ENCODE measurements around the gene RNU1-4.
"Not testable (repeated sequence)": the region's sequence is repeated elsewhere in the genome, so short reads cannot be mapped to it uniquely, and the experiment has no call there.

Gene RNU1-4

GRCh38 chr1:16700138-16700895, 40.0 kb upstream of the RNU1-4 start:
- not testable (repeated sequence) for H3K27me3 ChIP-seq (ENCODE audit: insufficient read depth, low read length); H3K4me3 ChIP-seq (ENCODE audit: low read depth, low read length); H3K4me1 ChIP-seq (ENCODE audit: control insufficient read depth, insufficient read depth, low read length, unreplicated experiment); H3K36me3 ChIP-seq (ENCODE audit: insufficient read depth, low read length); H3K79me2 ChIP-seq (ENCODE audit: control insufficient read depth, insufficient read depth, low read length, unreplicated experiment); H2AFZ ChIP-seq (ENCODE audit: low read length, unreplicated experiment); H3K27ac ChIP-seq (ENCODE audit: low read depth, low read length)

GRCh38 chr1:16701189-16701588, 39.1 kb upstream of the RNU1-4 start:
- H3K27ac ChIP-seq (ENCODE audit: low read depth, low read length); H2AFZ ChIP-seq (ENCODE audit: low read length, unreplicated experiment); H3K4me1 ChIP-seq (ENCODE audit: control insufficient read depth, insufficient read depth, low read length, unreplicated experiment); H3K27me3 ChIP-seq (ENCODE audit: insufficient read depth, low read length); H3K79me2 ChIP-seq (ENCODE audit: control insufficient read depth, insufficient read depth, low read length, unreplicated experiment); H3K4me3 ChIP-seq (ENCODE audit: low read depth, low read length); H3K36me3 ChIP-seq (ENCODE audit: insufficient read depth, low read length): not testable (repeated sequence)

GRCh38 chr1:16702280-16702679, 38.0 kb upstream of the RNU1-4 start:
- H3K4me3 ChIP-seq (ENCODE audit: low read depth, low read length); H3K27ac ChIP-seq (ENCODE audit: low read depth, low read length); H3K36me3 ChIP-seq (ENCODE audit: insufficient read depth, low read length); H3K4me1 ChIP-seq (ENCODE audit: control insufficient read depth, insufficient read depth, low read length, unreplicated experiment); H3K79me2 ChIP-seq (ENCODE audit: control insufficient read depth, insufficient read depth, low read length, unreplicated experiment); H3K27me3 ChIP-seq (ENCODE audit: insufficient read depth, low read length); H2AFZ ChIP-seq (ENCODE audit: low read length, unreplicated experiment): not testable (repeated sequence)

GRCh38 chr1:16703141-16703540, 37.2 kb upstream of the RNU1-4 start:
- not testable (repeated sequence) for H3K4me1 ChIP-seq (ENCODE audit: control insufficient read depth, insufficient read depth, low read length, unreplicated experiment); H3K27me3 ChIP-seq (ENCODE audit: insufficient read depth, low read length); H2AFZ ChIP-seq (ENCODE audit: low read length, unreplicated experiment); H3K27ac ChIP-seq (ENCODE audit: low read depth, low read length); H3K4me3 ChIP-seq (ENCODE audit: low read depth, low read length); H3K36me3 ChIP-seq (ENCODE audit: insufficient read depth, low read length); H3K79me2 ChIP-seq (ENCODE audit: control insufficient read depth, insufficient read depth, low read length, unreplicated experiment)

- H3K79me2 ChIP-seq (ENCODE audit: control insufficient read depth, insufficient read depth, low read length, unreplicated experiment); H3K4me1 ChIP-seq (ENCODE audit: control insufficient read depth, insufficient read depth, low read length, unreplicated experiment); H2AFZ ChIP-seq (ENCODE audit: low read length, unreplicated experiment); H3K36me3 ChIP-seq (ENCODE audit: insufficient read depth, low read length); H3K27ac ChIP-seq (ENCODE audit: low read depth, low read length); H3K27me3 ChIP-seq (ENCODE audit: insufficient read depth, low read length); H3K4me3 ChIP-seq (ENCODE audit: low read depth, low read length): not testable (repeated sequence)
Observed at GRCh38 chr1:16703602-16704001, 36.7 kb upstream of the RNU1-4 start.

- not testable (repeated sequence) for H3K79me2 ChIP-seq (ENCODE audit: control insufficient read depth, insufficient read depth, low read length, unreplicated experiment); H3K36me3 ChIP-seq (ENCODE audit: insufficient read depth, low read length); H3K27me3 ChIP-seq (ENCODE audit: insufficient read depth, low read length); H3K4me1 ChIP-seq (ENCODE audit: control insufficient read depth, insufficient read depth, low read length, unreplicated experiment); H3K27ac ChIP-seq (ENCODE audit: low read depth, low read length); H3K4me3 ChIP-seq (ENCODE audit: low read depth, low read length); H2AFZ ChIP-seq (ENCODE audit: low read length, unreplicated experiment)
Observed at GRCh38 chr1:16704076-16704475, 36.2 kb upstream of the RNU1-4 start.

- not testable (repeated sequence) for H3K36me3 ChIP-seq (ENCODE audit: insufficient read depth, low read length); H2AFZ ChIP-seq (ENCODE audit: low read length, unreplicated experiment); H3K4me1 ChIP-seq (ENCODE audit: control insufficient read depth, insufficient read depth, low read length, unreplicated experiment); H3K79me2 ChIP-seq (ENCODE audit: control insufficient read depth, insufficient read depth, low read length, unreplicated experiment); H3K27me3 ChIP-seq (ENCODE audit: insufficient read depth, low read length); H3K4me3 ChIP-seq (ENCODE audit: low read depth, low read length); H3K27ac ChIP-seq (ENCODE audit: low read depth, low read length)
Observed at GRCh38 chr1:16704502-16705100, 35.7 kb upstream of the RNU1-4 start.

- H2AFZ ChIP-seq (ENCODE audit: low read length, unreplicated experiment); H3K79me2 ChIP-seq (ENCODE audit: control insufficient read depth, insufficient read depth, low read length, unreplicated experiment); H3K27me3 ChIP-seq (ENCODE audit: insufficient read depth, low read length); H3K36me3 ChIP-seq (ENCODE audit: insufficient read depth, low read length); H3K27ac ChIP-seq (ENCODE audit: low read depth, low read length); H3K4me1 ChIP-seq (ENCODE audit: control insufficient read depth, insufficient read depth, low read length, unreplicated experiment); H3K4me3 ChIP-seq (ENCODE audit: low read depth, low read length): not testable (repeated sequence)
Observed at GRCh38 chr1:16706302-16706701, 34.0 kb upstream of the RNU1-4 start.

- H3K27ac ChIP-seq (ENCODE audit: low read depth, low read length); H3K4me1 ChIP-seq (ENCODE audit: control insufficient read depth, insufficient read depth, low read length, unreplicated experiment); H3K27me3 ChIP-seq (ENCODE audit: insufficient read depth, low read length); H2AFZ ChIP-seq (ENCODE audit: low read length, unreplicated experiment); H3K79me2 ChIP-seq (ENCODE audit: control insufficient read depth, insufficient read depth, low read length, unreplicated experiment); H3K4me3 ChIP-seq (ENCODE audit: low read depth, low read length); H3K36me3 ChIP-seq (ENCODE audit: insufficient read depth, low read length): not testable (repeated sequence)
Observed at GRCh38 chr1:16707130-16708093, 32.9 kb upstream of the RNU1-4 start.

- H3K27ac ChIP-seq (ENCODE audit: low read depth, low read length); H2AFZ ChIP-seq (ENCODE audit: low read length, unreplicated experiment); H3K4me3 ChIP-seq (ENCODE audit: low read depth, low read length); H3K36me3 ChIP-seq (ENCODE audit: insufficient read depth, low read length); H3K4me1 ChIP-seq (ENCODE audit: control insufficient read depth, insufficient read depth, low read length, unreplicated experiment); H3K27me3 ChIP-seq (ENCODE audit: insufficient read depth, low read length); H3K79me2 ChIP-seq (ENCODE audit: control insufficient read depth, insufficient read depth, low read length, unreplicated experiment): not testable (repeated sequence)
Observed at GRCh38 chr1:16708704-16709103, 31.6 kb upstream of the RNU1-4 start.

- not testable (repeated sequence) for H3K4me3 ChIP-seq (ENCODE audit: low read depth, low read length); H3K79me2 ChIP-seq (ENCODE audit: control insufficient read depth, insufficient read depth, low read length, unreplicated experiment); H3K27me3 ChIP-seq (ENCODE audit: insufficient read depth, low read length); H3K27ac ChIP-seq (ENCODE audit: low read depth, low read length); H3K4me1 ChIP-seq (ENCODE audit: control insufficient read depth, insufficient read depth, low read length, unreplicated experiment); H3K36me3 ChIP-seq (ENCODE audit: insufficient read depth, low read length); H2AFZ ChIP-seq (ENCODE audit: low read length, unreplicated experiment)
Observed at GRCh38 chr1:16709659-16710087, 30.6 kb upstream of the RNU1-4 start.

All from ACC112 (cell line).